ENCODE measurements around the gene SCO2.
"Not testable (repeated sequence)": the region's sequence is repeated elsewhere in the genome, so short reads cannot be mapped to it uniquely, and the experiment has no call there.

Gene SCO2

DNA sequence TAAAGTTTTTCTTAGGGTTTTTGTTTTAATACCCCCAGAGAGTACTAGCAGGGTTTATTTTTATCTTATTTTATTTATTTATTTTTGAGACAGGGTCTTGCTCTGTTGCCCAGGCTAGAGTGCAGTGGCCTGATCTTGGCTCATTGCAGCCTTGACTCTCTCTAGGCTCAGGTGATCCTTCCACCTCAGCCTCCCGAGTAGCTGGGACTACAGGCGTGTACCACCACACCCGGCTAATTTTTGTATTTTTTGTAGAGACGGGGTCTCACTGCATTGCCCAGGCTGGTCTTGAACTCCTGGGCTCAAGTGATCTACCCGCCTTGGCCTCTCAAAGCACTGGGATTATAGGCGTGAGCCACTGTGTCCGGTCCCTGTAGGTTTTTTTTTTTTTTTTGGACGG, 5.2 kb downstream of the SCO2 start:
- not testable (repeated sequence) for DNase-seq (ENCODE audit: low spot score)

DNA sequence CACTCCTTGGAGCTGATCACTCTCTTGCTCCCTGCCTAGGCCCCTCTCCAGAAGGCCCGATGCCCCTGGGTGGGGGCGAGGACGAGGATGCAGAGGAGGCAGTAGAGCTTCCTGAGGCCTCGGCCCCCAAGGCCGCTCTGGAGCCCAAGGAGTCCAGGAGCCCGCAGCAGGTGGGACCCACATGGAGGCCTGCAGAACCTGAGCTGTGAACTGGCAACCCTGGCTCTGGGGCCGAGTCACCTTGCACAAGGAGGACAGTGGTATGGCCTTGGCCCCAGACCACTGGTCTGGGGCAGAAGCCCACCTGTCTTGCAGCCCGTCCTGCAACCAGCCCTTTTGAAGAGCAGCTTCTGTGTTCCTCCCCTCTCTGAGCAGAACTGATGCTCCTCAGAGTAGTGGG, 6.2 kb downstream of the SCO2 start:
- no peak for DNase-seq (ENCODE audit: low spot score)

DNA sequence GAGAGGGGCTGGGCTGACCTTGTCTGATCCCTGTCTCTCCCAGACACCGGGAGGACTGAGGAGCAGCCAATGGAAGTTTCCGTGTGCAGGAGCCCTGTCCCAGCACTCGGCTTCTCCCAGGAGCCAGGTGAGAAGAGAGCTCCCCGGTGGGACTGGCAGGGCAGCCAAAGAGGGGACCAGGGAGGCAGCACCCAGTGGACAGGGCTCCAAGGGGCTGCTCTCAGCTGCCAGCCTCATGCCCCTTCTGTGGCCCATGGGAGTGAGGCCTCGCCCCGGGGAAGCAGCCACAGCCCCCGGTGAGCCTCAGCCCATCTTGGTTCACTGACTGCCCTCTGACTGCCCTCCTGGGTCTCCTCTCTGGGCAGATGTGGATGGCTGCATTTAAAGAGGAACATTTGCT, 6.8 kb downstream of the SCO2 start:
- DNase-seq (ENCODE audit: low spot score): no peak

GRCh38 chr22:50517495-50518260, 7.7 kb downstream of the SCO2 start:
- DNase-seq (ENCODE audit: low spot score): no peak

GRCh38 chr22:50516891-50517290, 8.5 kb downstream of the SCO2 start:
- no peak for DNase-seq (ENCODE audit: low spot score)

DNA sequence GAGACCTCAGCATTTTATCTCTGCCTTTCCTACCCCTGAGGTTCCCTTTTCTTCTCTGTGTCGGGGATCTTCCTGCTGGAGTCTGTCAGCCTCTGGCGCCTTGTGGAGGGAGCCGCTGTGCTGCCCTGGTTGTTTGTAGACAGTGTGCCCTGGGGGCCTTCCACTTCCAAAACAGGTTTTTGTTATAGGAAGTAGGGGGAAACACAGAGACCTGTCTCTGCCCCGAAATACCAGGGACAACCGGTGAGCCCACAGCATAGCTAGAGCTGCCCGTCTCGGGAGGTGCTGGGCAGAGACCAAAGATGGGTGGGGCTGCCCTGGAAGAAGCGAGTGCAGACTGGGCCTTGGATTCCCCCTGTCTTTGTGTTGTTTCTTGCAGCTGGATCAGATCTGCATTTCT, 9.3 kb downstream of the SCO2 start:
- no peak for DNase-seq (ENCODE audit: low spot score)

GRCh38 chr22:50513175-50513574, 12.2 kb downstream of the SCO2 start:
- no peak for DNase-seq (ENCODE audit: low spot score)

- no peak for DNase-seq (ENCODE audit: low spot score)
Observed at GRCh38 chr22:50508897-50509296, 16.5 kb downstream of the SCO2 start.

DNA sequence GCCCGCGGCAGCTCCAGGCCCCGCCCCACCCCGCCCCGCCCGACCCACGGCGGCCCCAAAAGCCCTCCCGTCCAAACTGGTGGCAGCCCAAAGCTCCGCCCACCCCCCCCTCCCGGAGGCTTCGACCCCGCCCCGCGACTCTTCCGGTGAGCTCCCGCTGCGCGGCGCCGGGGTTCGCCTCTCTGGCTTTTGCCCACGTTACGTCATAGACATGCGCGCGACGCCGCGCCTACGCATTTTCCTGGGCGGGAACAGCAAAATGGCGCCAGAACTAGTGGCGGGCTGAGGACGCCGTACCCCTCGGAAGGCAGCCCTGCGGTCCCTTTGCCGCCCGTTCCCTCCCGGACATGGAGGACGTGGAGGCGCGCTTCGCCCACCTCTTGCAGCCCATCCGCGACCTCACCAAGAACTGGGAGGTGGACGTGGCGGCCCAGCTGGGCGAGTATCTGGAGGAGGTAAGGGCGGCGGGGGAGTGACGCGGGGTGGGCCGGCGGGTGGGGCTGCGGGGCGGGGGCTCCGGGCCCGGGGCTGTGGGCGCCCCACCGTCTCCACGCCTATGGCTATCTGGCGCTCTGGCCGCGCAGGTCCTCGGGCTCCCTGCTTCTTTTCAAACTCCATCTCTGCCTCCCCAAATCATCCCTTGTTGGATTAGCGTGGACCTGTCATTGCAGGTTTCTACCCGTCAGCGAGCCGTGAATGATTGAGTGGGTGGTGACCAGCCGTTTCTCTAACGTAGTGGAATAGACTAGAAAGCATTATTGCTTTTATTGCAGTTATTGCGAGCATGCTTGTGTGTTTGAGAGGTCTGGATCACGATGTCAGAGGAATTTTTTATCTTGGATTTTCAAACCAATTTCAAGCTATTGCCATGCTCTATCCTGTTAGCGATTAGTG, 17.2 kb downstream of the SCO2 start, which contains the start of gene NCAPH2:
Gene NCAPH2 (plus strand): TSS at position 234 of the 894 bp plus-strand sequence. CDS start 114 bp downstream, at position 348.
- DNase-seq (ENCODE audit: low spot score): peak; percentile 100

DNA sequence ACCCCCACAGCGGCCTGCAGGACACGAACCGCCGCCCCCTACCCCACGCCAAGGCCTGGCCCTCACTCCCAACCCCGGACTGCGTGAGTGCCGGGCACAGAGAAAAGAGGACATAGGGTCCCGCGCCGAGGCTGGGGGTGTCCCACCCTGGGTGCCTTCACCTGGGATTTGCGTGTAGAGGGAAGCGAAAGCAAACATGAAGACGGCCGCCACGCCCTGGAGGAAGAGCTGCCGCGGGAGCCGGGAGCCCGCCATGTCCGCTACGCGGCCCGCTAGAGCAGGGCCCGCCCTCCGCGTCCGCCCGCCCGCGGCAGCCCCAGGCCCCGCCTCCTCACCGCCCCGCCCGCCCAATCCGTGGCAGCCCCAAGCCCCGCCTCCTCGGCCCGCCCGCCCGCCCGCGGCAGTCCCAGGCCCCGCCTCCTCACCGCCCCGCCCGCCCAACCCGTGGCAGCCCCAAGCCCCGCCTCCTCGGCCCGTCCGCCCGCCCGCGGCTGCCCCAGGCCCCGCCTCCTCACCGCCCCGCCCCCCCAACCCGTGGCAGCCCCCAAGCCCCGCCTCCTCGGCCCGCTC, 17.9 kb downstream of the SCO2 start, which contains the start of gene LMF2:
Gene LMF2 (minus strand): TSS at position 282 of the 570 bp plus-strand sequence. CDS start 27 bp downstream, at position 255.
- peak; percentile 97 for DNase-seq (ENCODE audit: low spot score)

GRCh38 chr22:50506611-50507420, 18.6 kb downstream of the SCO2 start:
- DNase-seq (ENCODE audit: low spot score): no peak

GRCh38 chr22:50505776-50506610, 19.4 kb downstream of the SCO2 start:
- DNase-seq (ENCODE audit: low spot score): no peak

DNA sequence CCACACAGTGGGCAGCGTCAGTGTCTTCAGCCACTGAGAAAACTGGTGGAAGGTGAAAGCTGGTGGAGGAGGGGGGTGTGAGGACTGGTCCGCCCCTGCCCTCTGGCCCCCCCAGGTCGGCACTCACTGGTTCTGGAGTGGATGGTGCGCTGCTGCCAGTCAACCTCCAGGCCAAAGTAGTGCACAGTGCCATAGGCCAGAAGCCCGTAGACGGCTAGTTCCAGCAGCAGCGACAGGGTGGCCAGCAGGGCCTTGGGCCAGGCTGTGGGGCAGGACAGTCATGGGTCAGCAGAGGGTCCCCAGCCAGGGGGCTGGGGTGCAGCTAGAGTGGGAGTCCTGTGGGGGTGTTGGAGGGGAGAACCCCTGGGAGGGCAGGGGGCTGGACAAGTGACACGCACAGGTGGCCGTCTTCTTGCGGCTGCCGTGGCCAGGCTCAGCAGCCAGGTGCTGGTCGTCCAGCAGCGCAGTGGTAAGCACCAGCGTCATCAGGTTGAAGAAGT, 20.1 kb downstream of the SCO2 start:
- DNase-seq (ENCODE audit: low spot score): no peak

- no peak for DNase-seq (ENCODE audit: low spot score)
Observed at GRCh38 chr22:50504369-50505211, 20.8 kb downstream of the SCO2 start.

GRCh38 chr22:50503475-50504145, 21.8 kb downstream of the SCO2 start:
- no peak for DNase-seq (ENCODE audit: low spot score)

- no peak for DNase-seq (ENCODE audit: low spot score)
Observed at GRCh38 chr22:50502628-50503474, 22.5 kb downstream of the SCO2 start.

DNA sequence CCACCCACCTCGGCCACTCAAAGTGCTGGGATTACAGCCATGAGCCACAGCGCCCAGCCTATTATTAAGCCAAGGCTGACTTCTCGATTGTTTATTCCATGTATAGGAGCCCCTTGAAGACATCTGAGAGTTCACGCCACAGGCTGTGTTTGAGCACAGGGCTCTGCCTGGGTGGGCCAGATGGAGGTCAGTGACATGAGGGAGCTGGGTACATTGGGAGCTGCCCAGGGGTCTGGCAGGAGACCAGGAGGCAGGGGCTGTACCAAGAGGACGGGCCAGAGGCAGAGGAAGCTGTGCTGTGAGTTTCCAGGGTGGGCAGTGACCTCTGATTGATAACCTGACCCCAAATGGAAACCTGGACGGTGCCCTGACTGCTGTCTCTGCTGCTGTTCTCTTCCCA, 23.3 kb downstream of the SCO2 start:
- DNase-seq (ENCODE audit: low spot score): no peak

DNA sequence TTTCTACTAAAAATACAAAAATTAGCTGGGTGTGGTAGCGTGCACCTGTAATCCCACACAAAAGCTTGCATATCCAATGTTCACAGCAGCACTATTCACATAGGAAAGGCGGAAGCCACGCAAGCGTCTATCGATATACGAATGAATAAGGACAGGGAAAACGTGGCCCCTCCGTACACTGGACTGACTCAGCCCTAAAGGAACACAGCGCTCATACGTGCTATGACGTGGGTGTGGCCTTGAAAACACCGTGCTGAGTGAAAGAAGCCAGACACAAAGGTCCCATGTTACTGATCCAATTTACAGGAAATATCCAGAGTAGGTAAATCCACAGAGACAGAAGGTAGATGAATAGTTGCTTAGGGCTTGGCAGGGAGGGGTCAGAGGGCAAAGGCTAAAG, 24.9 kb downstream of the SCO2 start:
- no peak for DNase-seq (ENCODE audit: low spot score)
